ENCODE data around the gene DGKA.

The DGKA gene

GRCh38 chr12:55931780-55932550 lies 1.0 kb downstream of the DGKA start:
- DNase-seq (ENCODE audit: low read depth, low spot score) = no peak

- DNase-seq (ENCODE audit: low read depth, low spot score) = no peak
These were observed 1.6 kb downstream of the DGKA start for GRCh38 chr12:55932551-55932910.

GRCh38 chr12:55933169-55933798 lies 2.3 kb downstream of the DGKA start:
- DNase-seq (ENCODE audit: low read depth, low spot score) = no peak

- DNase-seq (ENCODE audit: low read depth, low spot score) = no peak
These were observed 3.1 kb downstream of the DGKA start for GRCh38 chr12:55933799-55934742.

- no peak for DNase-seq (ENCODE audit: low read depth, low spot score)
These were observed 3.8 kb downstream of the DGKA start for GRCh38 chr12:55934773-55935172.

GRCh38 chr12:55935738-55936151 lies 4.8 kb downstream of the DGKA start:
- DNase-seq (ENCODE audit: low read depth, low spot score) = no peak

- no peak for DNase-seq (ENCODE audit: low read depth, low spot score)
These were observed 7.0 kb downstream of the DGKA start for GRCh38 chr12:55937981-55938380.

- DNase-seq (ENCODE audit: low read depth, low spot score) = no peak
These were observed 8.0 kb downstream of the DGKA start for GRCh38 chr12:55938826-55939501.

- DNase-seq (ENCODE audit: low read depth, low spot score) = peak; percentile 84
These were observed 9.2 kb downstream of the DGKA start for GRCh38 chr12:55940065-55940732.

GRCh38 chr12:55942055-55942454 lies 11.1 kb downstream of the DGKA start:
- no peak for DNase-seq (ENCODE audit: low read depth, low spot score)

- no peak for DNase-seq (ENCODE audit: low read depth, low spot score)
These were observed 11.7 kb downstream of the DGKA start for GRCh38 chr12:55942577-55943136.

GRCh38 chr12:55946553-55946952 lies 15.6 kb downstream of the DGKA start:
- no peak for DNase-seq (ENCODE audit: low read depth, low spot score)

GRCh38 chr12:55955344-55955743 lies 24.4 kb downstream of the DGKA start:
- no peak for DNase-seq (ENCODE audit: low read depth, low spot score)

GRCh38 chr12:55955800-55956508 lies 25.0 kb downstream of the DGKA start:
- no peak for DNase-seq (ENCODE audit: low read depth, low spot score)

- DNase-seq (ENCODE audit: low read depth, low spot score) = no peak
These were observed 26.3 kb downstream of the DGKA start for GRCh38 chr12:55957106-55957859.

- no peak for DNase-seq (ENCODE audit: low read depth, low spot score)
These were observed 32.8 kb downstream of the DGKA start for GRCh38 chr12:55963760-55964159.

GRCh38 chr12:55965240-55965639 lies 34.3 kb downstream of the DGKA start:
- DNase-seq (ENCODE audit: low read depth, low spot score) = no peak

- DNase-seq (ENCODE audit: low read depth, low spot score) = no peak
These were observed 35.0 kb downstream of the DGKA start, which contains the start of gene PMEL for GRCh38 chr12:55965941-55966407. PMEL (minus strand) TSS chr12:55966042; CDS start chr12:55966011, 31 bp downstream.
